GM15510 (cell line): ENCODE measurements around the gene SMIM26.

ENCODE experiments used
- POLR2A ChIP-seq: IDR thresholded peaks from 3 replicates; pipeline ENCODE4 v1.6.1; 2011; ENCODE audit warnings: borderline replicate concordance; ENCODE audit not compliant: insufficient read length; ENCODE audit errors: extremely low read depth

The SMIM26 gene

GRCh38 chr20:18615020-18615650, 47.9 kb downstream of the SMIM26 start:
- TF ChIP-seq POLR2A: no peak
